A549 treated with dexamethasone at 1 μM for 4 hours (cell line): ENCODE data around the gene ARMC2. TPM values are rescaled to one million over a fixed set of nuclear protein-coding genes. Genes with fewer than 3 reads are reported as not detected.

ENCODE experiments used
- total RNA-seq: library from RNA; stranded (reverse); fragments of 200-300 nt; extraction: Qiagen RNA extraction; gene quantifications from 5 replicates; pipeline ENCODE4 v1.2.3, GENCODE V29; 2022

The ARMC2 gene
- 1.8 to 2.6 TPM (median 2.0 TPM) in 5 replicates for total RNA-seq

GRCh38 chr6:108848116-108848868 lies at the start of gene ARMC2:
TSS of gene ARMC2 (plus strand) at chr6:108848422. CDS start at chr6:108854268, 5,846 bp downstream.

Other genes with a start within 250 kb of the ARMC2 start
- gene SESN1, start 246.4 kb downstream of the ARMC2 start, total RNA-seq: 9.0 to 11.3 TPM (median 10.0 TPM) in 5 replicates
- gene CEP57L1, start 247.1 kb downstream of the ARMC2 start, total RNA-seq: 6.3 to 9.0 TPM (median 8.3 TPM) in 5 replicates